ENCODE measurements around the gene ZNRF1.
"Not testable (repeated sequence)": the region's sequence is repeated elsewhere in the genome, so short reads cannot be mapped to it uniquely, and the experiment has no call there.

Gene ZNRF1

GRCh38 chr16:75127713-75128415, 129.0 kb downstream of the ZNRF1 start:
- H3K4me3 Mint-ChIP-seq, result no peak overlapping the region
- no peaks in the 10 kb centered on the region for H3K4me1 Mint-ChIP-seq
- DNase-seq (ENCODE audit: low spot score in 2 of 2), result no peak
- no peaks in the 10 kb centered on the region for H3K36me3 Mint-ChIP-seq (ENCODE audit: insufficient read depth)
- no peaks in the 10 kb centered on the region for H3K9me3 Mint-ChIP-seq
- H3K27ac Mint-ChIP-seq (ENCODE audit: low read depth), result no peak overlapping the region
- no peak for ATAC-seq (replicated peaks; ENCODE audit: extremely low read depth, poor library complexity, severe bottlenecking)
- H3K27me3 Mint-ChIP-seq, result no peaks in the 10 kb centered on the region

GRCh38 chr16:75129421-75130149, 130.8 kb downstream of the ZNRF1 start:
- not testable (repeated sequence) for H3K4me1 Mint-ChIP-seq; H3K27me3 Mint-ChIP-seq; DNase-seq (ENCODE audit: low spot score in 2 of 2); H3K4me3 Mint-ChIP-seq; H3K9me3 Mint-ChIP-seq; H3K36me3 Mint-ChIP-seq (ENCODE audit: insufficient read depth); ATAC-seq (replicated peaks; ENCODE audit: extremely low read depth, poor library complexity, severe bottlenecking); H3K27ac Mint-ChIP-seq (ENCODE audit: low read depth)

- Mint-ChIP-seq H3K27me3 (no peaks in the 10 kb centered on the region), H3K4me3 (no peak overlapping the region), H3K36me3 (ENCODE audit: insufficient read depth) (no peaks in the 10 kb centered on the region), H3K27ac (ENCODE audit: low read depth) (no peak overlapping the region), H3K4me1 (no peaks in the 10 kb centered on the region), H3K9me3 (no peaks in the 10 kb centered on the region)
- DNase-seq (ENCODE audit: low spot score in 2 of 2) (no peak), ATAC-seq (replicated peaks; ENCODE audit: extremely low read depth, poor library complexity, severe bottlenecking) (no peak)
These were observed 131.4 kb downstream of the ZNRF1 start for GRCh38 chr16:75130150-75130771.

- DNase-seq (ENCODE audit: low spot score in 2 of 2), result no peak
- no peak for ATAC-seq (replicated peaks; ENCODE audit: extremely low read depth, poor library complexity, severe bottlenecking)
- no peak overlapping the region for H3K4me3 Mint-ChIP-seq
- H3K4me1 Mint-ChIP-seq, result no peaks in the 10 kb centered on the region
- no peak overlapping the region for H3K27ac Mint-ChIP-seq (ENCODE audit: low read depth)
- H3K27me3 Mint-ChIP-seq, result no peaks in the 10 kb centered on the region
- H3K9me3 Mint-ChIP-seq, result no peaks in the 10 kb centered on the region
- no peaks in the 10 kb centered on the region for H3K36me3 Mint-ChIP-seq (ENCODE audit: insufficient read depth)
These were observed 132.3 kb downstream of the ZNRF1 start for GRCh38 chr16:75131081-75131480.

GRCh38 chr16:75138233-75138632, 139.4 kb downstream of the ZNRF1 start:
- no peak overlapping the region for H3K4me3 Mint-ChIP-seq
- H3K27me3 Mint-ChIP-seq, result peaks cover 10% of the 10 kb centered on the region
- H3K36me3 Mint-ChIP-seq (ENCODE audit: insufficient read depth), result peaks cover 3% of the 10 kb centered on the region
- no peak overlapping the region for H3K27ac Mint-ChIP-seq (ENCODE audit: low read depth)
- no peak for ATAC-seq (replicated peaks; ENCODE audit: extremely low read depth, poor library complexity, severe bottlenecking)
- DNase-seq (ENCODE audit: low spot score in 2 of 2), result no peak
- H3K4me1 Mint-ChIP-seq, result peaks cover 8% of the 10 kb centered on the region
- H3K9me3 Mint-ChIP-seq, result no peaks in the 10 kb centered on the region

- Mint-ChIP-seq H3K27me3 (peaks cover 10% of the 10 kb centered on the region), H3K36me3 (ENCODE audit: insufficient read depth) (peaks cover 3% of the 10 kb centered on the region), H3K9me3 (no peaks in the 10 kb centered on the region), H3K4me1 (peaks cover 8% of the 10 kb centered on the region), H3K4me3 (no peak overlapping the region), H3K27ac (ENCODE audit: low read depth) (no peak overlapping the region)
- ATAC-seq (replicated peaks; ENCODE audit: extremely low read depth, poor library complexity, severe bottlenecking) (no peak), DNase-seq (ENCODE audit: low spot score in 2 of 2) (no peak)
These were observed 139.8 kb downstream of the ZNRF1 start for GRCh38 chr16:75138636-75139035.

GRCh38 chr16:75139498-75139897, 140.7 kb downstream of the ZNRF1 start:
- Mint-ChIP-seq H3K4me1 (peaks cover 8% of the 10 kb centered on the region), H3K36me3 (ENCODE audit: insufficient read depth) (peaks cover 3% of the 10 kb centered on the region), H3K27me3 (peaks cover 10% of the 10 kb centered on the region), H3K27ac (ENCODE audit: low read depth) (no peak overlapping the region), H3K9me3 (no peaks in the 10 kb centered on the region), H3K4me3 (no peak overlapping the region)
- DNase-seq (ENCODE audit: low spot score in 2 of 2), result no peak
- ATAC-seq (replicated peaks; ENCODE audit: extremely low read depth, poor library complexity, severe bottlenecking), result no peak

- Mint-ChIP-seq H3K9me3 (no peaks in the 10 kb centered on the region), H3K36me3 (ENCODE audit: insufficient read depth) (peaks cover 4% of the 10 kb centered on the region), H3K4me3 (no peak overlapping the region), H3K4me1 (peaks cover 1% of the 10 kb centered on the region), H3K27me3 (peaks cover under 1% of the 10 kb centered on the region), H3K27ac (ENCODE audit: low read depth) (no peak overlapping the region)
- DNase-seq (ENCODE audit: low spot score in 2 of 2) (no peak), ATAC-seq (replicated peaks; ENCODE audit: extremely low read depth, poor library complexity, severe bottlenecking) (no peak)
These were observed 145.1 kb downstream of the ZNRF1 start for GRCh38 chr16:75143941-75144340.

- Mint-ChIP-seq H3K4me1 (peaks cover 17% of the 10 kb centered on the region), H3K4me3 (peak overlapping the region; percentile 82), H3K36me3 (ENCODE audit: insufficient read depth) (peaks cover 11% of the 10 kb centered on the region), H3K9me3 (peaks cover 19% of the 10 kb centered on the region), H3K27ac (ENCODE audit: low read depth) (no peak overlapping the region), H3K27me3 (no peaks in the 10 kb centered on the region)
- DNase-seq (ENCODE audit: low spot score in 2 of 2) (no peak), ATAC-seq (replicated peaks; ENCODE audit: extremely low read depth, poor library complexity, severe bottlenecking) (no peak)
These were observed 149.1 kb downstream of the ZNRF1 start for GRCh38 chr16:75147968-75148310.

- H3K9me3 Mint-ChIP-seq, result peaks cover 19% of the 10 kb centered on the region
- ATAC-seq (replicated peaks; ENCODE audit: extremely low read depth, poor library complexity, severe bottlenecking) (peak; percentile 92), DNase-seq (ENCODE audit: low spot score in 2 of 2) (peak; percentile 86 to 90)
- peaks cover 11% of the 10 kb centered on the region for H3K36me3 Mint-ChIP-seq (ENCODE audit: insufficient read depth)
- H3K27me3 Mint-ChIP-seq, result no peaks in the 10 kb centered on the region
- peak within 1 kb of the TSS; percentile 73 for H3K27ac Mint-ChIP-seq (ENCODE audit: low read depth)
- H3K4me1 Mint-ChIP-seq, result peaks cover 17% of the 10 kb centered on the region
- peak within 1 kb of the TSS; percentile 82 for H3K4me3 Mint-ChIP-seq
These were observed 149.7 kb downstream of the ZNRF1 start, which contains the start of gene ZFP1 for GRCh38 chr16:75148311-75149195. Gene ZFP1 (plus strand): TSS chr16:75148524. CDS start chr16:75152952, 4,428 bp downstream.

GRCh38 chr16:75151798-75152197, 153.0 kb downstream of the ZNRF1 start:
- H3K27ac Mint-ChIP-seq (ENCODE audit: low read depth), result no peak overlapping the region
- no peak for ATAC-seq (replicated peaks; ENCODE audit: extremely low read depth, poor library complexity, severe bottlenecking)
- no peaks in the 10 kb centered on the region for H3K27me3 Mint-ChIP-seq
- H3K9me3 Mint-ChIP-seq, result peaks cover 19% of the 10 kb centered on the region
- no peak overlapping the region for H3K4me3 Mint-ChIP-seq
- peaks cover 17% of the 10 kb centered on the region for H3K4me1 Mint-ChIP-seq
- H3K36me3 Mint-ChIP-seq (ENCODE audit: insufficient read depth), result peaks cover 16% of the 10 kb centered on the region
- no peak for DNase-seq (ENCODE audit: low spot score in 2 of 2)

GRCh38 chr16:75152635-75153034, 153.8 kb downstream of the ZNRF1 start:
- H3K4me1 Mint-ChIP-seq, result peaks cover 17% of the 10 kb centered on the region
- DNase-seq (ENCODE audit: low spot score in 2 of 2) (no peak), ATAC-seq (replicated peaks; ENCODE audit: extremely low read depth, poor library complexity, severe bottlenecking) (no peak)
- no peak overlapping the region for H3K4me3 Mint-ChIP-seq
- peaks cover 15% of the 10 kb centered on the region for H3K36me3 Mint-ChIP-seq (ENCODE audit: insufficient read depth)
- no peak overlapping the region for H3K27ac Mint-ChIP-seq (ENCODE audit: low read depth)
- peaks cover 19% of the 10 kb centered on the region for H3K9me3 Mint-ChIP-seq
- no peaks in the 10 kb centered on the region for H3K27me3 Mint-ChIP-seq
